Mesendoderm (in vitro differentiated cells): ENCODE results near the gene TMEM198.

Experiments
- DNase-seq: peaks from one replicate; pipeline ENCODE4 v3.0.0; 2013
- H2AK5ac ChIP-seq: 2 replicates; pipeline ENCODE4 v1.6.1; 2013; ENCODE audit warnings: low read length, inconsistent platforms
- H2BK120ac ChIP-seq: 2 replicates; pipeline ENCODE4 v1.6.1; 2013; ENCODE audit warnings: low read depth, mild to moderate bottlenecking, low read length, moderate library complexity, mixed read lengths
- H2BK15ac ChIP-seq: replicated peaks from 2 replicates; pipeline ENCODE4 v1.6.1; 2013; ENCODE audit warnings: low read depth, mild to moderate bottlenecking, moderate library complexity
- H2BK5ac ChIP-seq: 2 replicates; pipeline ENCODE4 v1.6.1; 2013; ENCODE audit warnings: low read length, inconsistent platforms
- H3K18ac ChIP-seq: 2 replicates; pipeline ENCODE4 v1.6.1; 2013; ENCODE audit warnings: mild to moderate bottlenecking, low read length, mixed read lengths
- H3K23ac ChIP-seq: one replicate; pipeline ENCODE4 v1.6.1; 2013; ENCODE audit warnings: low read length
- H3K27ac ChIP-seq: 2 replicates; pipeline ENCODE4 v1.5.1; 2013; ENCODE audit warnings: low read depth, mild to moderate bottlenecking, inconsistent platforms, low read length, moderate library complexity
- H3K27me3 ChIP-seq: 2 replicates; pipeline ENCODE4 v1.6.1; 2013; ENCODE audit warnings: low read length, control low read depth, mild to moderate bottlenecking, inconsistent platforms; ENCODE audit not compliant: insufficient read depth, poor library complexity
- H3K36me3 ChIP-seq: 2 replicates; pipeline ENCODE4 v1.6.1; 2013; ENCODE audit warnings: low read length, inconsistent platforms; ENCODE audit not compliant: control insufficient read depth, insufficient read depth
- H3K4ac ChIP-seq: one replicate; pipeline ENCODE4 v1.6.1; 2013; ENCODE audit warnings: low read depth, mild to moderate bottlenecking, low read length, moderate library complexity
- H3K4me1 ChIP-seq: 2 replicates; pipeline ENCODE4 v1.6.1; 2013; ENCODE audit warnings: low read depth, low read length, inconsistent platforms; ENCODE audit not compliant: control insufficient read depth
- H3K4me2 ChIP-seq: 2 replicates; pipeline ENCODE4 v1.6.1; 2013; ENCODE audit warnings: low read length
- H3K4me3 ChIP-seq: 2 replicates; pipeline ENCODE4 v1.5.1; 2013; ENCODE audit warnings: mild to moderate bottlenecking, low read length
- H3K56ac ChIP-seq: one replicate; pipeline ENCODE4 v1.6.1; 2013; ENCODE audit warnings: low read length
- H3K79me1 ChIP-seq: 2 replicates; pipeline ENCODE4 v1.6.1; 2013; ENCODE audit warnings: low read length, inconsistent platforms
- H3K79me2 ChIP-seq: 2 replicates; pipeline ENCODE4 v1.6.1; 2013; ENCODE audit warnings: mild to moderate bottlenecking, low read length; ENCODE audit not compliant: control insufficient read depth, insufficient read depth
- H3K9ac ChIP-seq: 2 replicates; pipeline ENCODE4 v1.6.1; 2013; ENCODE audit warnings: low read length, inconsistent platforms
- H4K5ac ChIP-seq: one replicate; pipeline ENCODE4 v1.6.1; 2013; ENCODE audit warnings: low read length
- H4K8ac ChIP-seq: one replicate; pipeline ENCODE4 v1.6.1; 2013; ENCODE audit warnings: low read depth, mild to moderate bottlenecking, control low read depth, low read length, moderate library complexity
- WGBS: extraction: QIAGEN DNeasy Blood & Tissue Kit; methylation state at CpG from one replicate; pipeline ENCODE4 v1.1.7; 2013; ENCODE audit warnings: low lambda C conversion rate, missing lambda C conversion rate; ENCODE audit not compliant: insufficient coverage; ENCODE audit errors: extremely low coverage; 5-methylcytosine and 5-hydroxymethylcytosine counted together

TMEM198 gene

DNA sequence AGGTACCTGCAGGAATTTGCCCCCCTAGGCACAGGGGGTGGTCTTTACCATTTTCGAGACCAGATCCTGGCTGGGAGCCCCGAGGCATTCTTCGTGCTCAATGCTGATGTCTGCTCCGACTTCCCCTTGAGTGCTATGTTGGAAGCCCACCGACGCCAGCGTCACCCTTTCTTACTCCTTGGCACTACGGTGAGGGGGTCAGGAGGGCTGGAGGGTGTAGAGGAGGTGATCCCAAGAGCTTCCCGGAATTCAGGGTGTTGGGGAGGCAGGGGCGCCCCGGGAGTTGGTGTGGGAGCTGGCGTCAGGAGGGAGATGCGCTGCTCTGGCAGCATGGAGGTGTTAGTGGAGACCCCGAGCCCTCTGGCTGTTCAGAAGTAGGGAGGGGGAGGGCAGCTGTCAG is 42.0 kb upstream of the TMEM198 start:
- WGBS = no CpG with 5 or more reads among the region's 14 CpGs
- no peaks in the 10 kb centered on the region for H3K36me3 ChIP-seq
- H3K79me1 ChIP-seq = peaks cover 2% of the 10 kb centered on the region
- no peak overlapping the region for H3K27ac ChIP-seq
- no peak overlapping the region for H4K8ac ChIP-seq
- no peak overlapping the region for H3K18ac ChIP-seq
- no peaks in the 10 kb centered on the region for H3K79me2 ChIP-seq
- no peak overlapping the region for H2BK120ac ChIP-seq
- no peak overlapping the region for H3K23ac ChIP-seq
- peaks cover 17% of the 10 kb centered on the region for H3K4me1 ChIP-seq
- H2BK15ac ChIP-seq = no peak overlapping the region
- H2AK5ac ChIP-seq = no peak overlapping the region
- no peak overlapping the region for H4K5ac ChIP-seq
- H3K4me2 ChIP-seq = no peak overlapping the region
- no peak overlapping the region for H3K56ac ChIP-seq
- DNase-seq = no peak
- H3K27me3 ChIP-seq = peaks cover 8% of the 10 kb centered on the region
- H3K9ac ChIP-seq = no peak overlapping the region
- H2BK5ac ChIP-seq = no peak overlapping the region
- no peak overlapping the region for H3K4ac ChIP-seq
- H3K4me3 ChIP-seq = no peak overlapping the region

DNA sequence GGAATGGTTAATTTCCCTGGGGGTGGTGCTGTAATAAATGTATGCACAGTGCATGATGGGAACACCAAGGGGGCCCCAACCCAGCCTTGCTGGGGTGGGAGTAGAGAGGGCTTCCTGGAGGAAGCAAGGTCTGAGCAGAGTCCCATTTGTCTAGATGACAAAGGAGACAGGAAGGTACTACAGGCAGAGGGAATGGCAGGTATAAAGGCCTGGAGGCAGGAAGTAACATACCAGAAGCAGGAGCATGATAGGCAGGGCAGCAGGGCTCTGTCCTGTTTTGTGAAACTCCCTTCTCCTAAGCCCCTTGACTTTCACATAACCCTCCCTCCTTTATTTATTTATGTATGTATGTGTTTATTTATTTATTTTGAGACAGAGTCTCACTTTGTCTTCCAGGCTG is 41.2 kb upstream of the TMEM198 start:
- Histone ChIP-seq H3K9ac (no peak overlapping the region), H4K8ac (no peak overlapping the region), H3K27me3 (peaks cover under 1% of the 10 kb centered on the region), H3K36me3 (no peaks in the 10 kb centered on the region), H2AK5ac (no peak overlapping the region), H2BK120ac (no peak overlapping the region), H3K4me2 (no peak overlapping the region), H2BK5ac (no peak overlapping the region), H3K79me1 (peaks cover 2% of the 10 kb centered on the region), H3K23ac (no peak overlapping the region), H3K4ac (no peak overlapping the region), H3K27ac (no peak overlapping the region), H2BK15ac (no peak overlapping the region), H3K4me3 (no peak overlapping the region), H3K79me2 (no peaks in the 10 kb centered on the region), H3K4me1 (peaks cover 18% of the 10 kb centered on the region), H4K5ac (no peak overlapping the region), H3K18ac (no peak overlapping the region), H3K56ac (no peak overlapping the region)
- DNase-seq = peak; percentile 47

DNA sequence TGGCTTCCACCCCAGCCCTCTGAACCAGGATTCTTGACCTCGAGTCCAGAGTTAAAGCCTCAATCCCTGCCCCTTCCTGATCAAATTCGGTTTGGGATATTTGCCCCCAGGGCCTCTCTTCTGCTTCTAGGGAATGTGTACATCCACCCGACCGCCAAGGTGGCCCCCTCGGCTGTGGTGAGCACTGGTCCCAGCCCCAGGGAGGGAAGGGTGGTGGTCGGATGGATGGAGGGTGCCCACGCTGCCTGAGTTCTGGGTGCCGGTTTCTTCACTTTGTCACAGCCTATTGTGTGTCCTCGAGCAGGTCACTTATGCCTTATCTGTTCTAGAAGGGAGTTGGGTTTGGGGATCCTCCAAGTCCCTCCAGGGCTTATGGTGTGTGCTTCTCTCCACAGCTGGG is 38.2 kb upstream of the TMEM198 start:
- Histone ChIP-seq H3K79me2 (no peaks in the 10 kb centered on the region), H3K23ac (no peak overlapping the region), H3K18ac (no peak overlapping the region), H3K4ac (no peak overlapping the region), H3K4me2 (no peak overlapping the region), H2BK15ac (no peak overlapping the region), H2BK120ac (no peak overlapping the region), H3K27ac (no peak overlapping the region), H4K8ac (no peak overlapping the region), H3K4me1 (peaks cover 5% of the 10 kb centered on the region), H3K27me3 (no peaks in the 10 kb centered on the region), H2AK5ac (no peak overlapping the region), H3K56ac (no peak overlapping the region), H3K9ac (no peak overlapping the region), H2BK5ac (no peak overlapping the region), H3K79me1 (no peaks in the 10 kb centered on the region), H3K36me3 (no peaks in the 10 kb centered on the region), H4K5ac (no peak overlapping the region), H3K4me3 (no peak overlapping the region)
- DNase-seq = no peak
- no CpG with 5 or more reads among the region's 9 CpGs for WGBS

DNA sequence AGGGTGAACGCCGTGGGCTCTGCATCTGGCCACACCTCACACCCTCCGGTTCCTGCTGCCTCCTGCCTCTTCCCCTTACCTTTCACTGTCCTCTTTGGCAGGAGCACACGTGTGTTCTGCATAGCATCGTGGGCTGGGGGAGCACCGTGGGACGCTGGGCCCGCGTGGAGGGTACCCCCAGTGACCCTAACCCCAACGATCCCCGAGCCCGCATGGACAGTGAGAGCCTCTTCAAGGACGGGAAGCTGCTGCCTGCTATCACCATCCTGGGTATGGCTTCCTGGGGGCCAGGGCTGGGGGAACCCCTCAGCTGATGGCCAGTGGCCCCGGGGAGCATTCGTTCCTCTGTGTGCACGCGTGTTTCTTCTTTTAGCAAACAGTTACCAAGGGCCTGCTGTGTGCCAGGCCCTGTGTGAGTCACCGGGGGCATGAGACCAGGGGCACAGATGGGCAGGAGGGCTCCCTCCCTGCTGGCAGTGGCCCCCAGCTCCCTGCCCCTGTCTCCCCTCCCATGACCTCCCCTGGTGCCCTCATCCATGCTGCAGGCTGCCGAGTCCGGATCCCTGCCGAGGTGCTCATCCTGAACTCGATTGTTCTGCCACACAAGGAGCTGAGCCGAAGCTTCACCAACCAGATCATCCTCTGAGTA is 37.6 kb upstream of the TMEM198 start:
- Histone ChIP-seq H3K56ac (peak overlapping the region; percentile 67), H3K27ac (no peak overlapping the region), H3K4me1 (peaks cover 5% of the 10 kb centered on the region), H3K36me3 (no peaks in the 10 kb centered on the region), H2BK120ac (no peak overlapping the region), H3K4me2 (no peak overlapping the region), H3K9ac (peak overlapping the region; percentile 40), H2AK5ac (no peak overlapping the region), H3K27me3 (peaks cover 2% of the 10 kb centered on the region), H3K23ac (no peak overlapping the region), H2BK5ac (no peak overlapping the region), H4K8ac (no peak overlapping the region), H3K79me2 (no peaks in the 10 kb centered on the region), H2BK15ac (no peak overlapping the region), H3K4ac (no peak overlapping the region), H3K79me1 (no peaks in the 10 kb centered on the region), H3K4me3 (no peak overlapping the region), H3K18ac (no peak overlapping the region), H4K5ac (no peak overlapping the region)
- WGBS = no CpG with 5 or more reads among the region's 23 CpGs
- DNase-seq = no peak

DNA sequence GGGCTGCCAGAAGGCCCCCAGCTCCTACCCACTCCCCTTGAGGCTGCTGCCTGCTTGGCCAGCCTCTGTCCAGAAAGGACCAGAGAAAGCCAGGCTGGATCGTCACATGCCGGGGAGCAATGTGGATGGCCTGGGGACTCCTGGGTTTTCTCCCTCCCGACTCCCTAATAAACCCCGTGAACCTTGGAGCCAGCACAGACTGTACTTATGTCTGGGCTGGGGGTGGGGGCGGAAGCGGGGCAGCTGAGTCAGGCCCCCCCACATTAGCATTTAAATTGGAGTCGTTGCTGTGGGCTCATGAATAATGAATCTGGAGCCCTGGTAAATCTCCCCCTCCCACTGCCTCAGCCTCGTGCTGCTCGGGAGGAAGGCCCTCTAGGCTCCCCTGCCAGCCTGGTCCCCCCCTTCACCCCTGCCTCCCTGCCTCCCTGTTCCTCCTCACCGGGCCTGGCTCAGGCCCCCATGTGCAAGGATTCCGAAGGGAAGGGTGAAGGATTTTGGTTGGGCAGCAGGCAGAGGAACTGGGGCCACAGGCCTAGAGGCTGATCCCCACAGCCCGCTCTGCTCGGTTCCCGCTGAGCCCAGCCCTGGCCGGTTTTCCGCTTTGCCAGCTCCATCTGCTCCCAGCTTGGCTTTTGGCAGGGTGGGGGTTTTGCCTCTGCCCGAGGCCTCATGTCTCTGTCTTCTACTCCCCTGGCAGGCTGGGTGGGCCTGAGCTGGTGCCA is 36.9 kb upstream of the TMEM198 start:
- peaks cover 7% of the 10 kb centered on the region for H3K27me3 ChIP-seq
- H3K27ac ChIP-seq = no peak overlapping the region
- H2BK120ac ChIP-seq = no peak overlapping the region
- H3K4me1 ChIP-seq = peaks cover 5% of the 10 kb centered on the region
- H3K18ac ChIP-seq = no peak overlapping the region
- no CpG with 5 or more reads among the region's 17 CpGs for WGBS
- H3K23ac ChIP-seq = no peak overlapping the region
- no peaks in the 10 kb centered on the region for H3K79me1 ChIP-seq
- no peak overlapping the region for H4K8ac ChIP-seq
- no peak overlapping the region for H2BK5ac ChIP-seq
- no peak overlapping the region for H3K4me2 ChIP-seq
- no peak overlapping the region for H2BK15ac ChIP-seq
- H3K36me3 ChIP-seq = no peaks in the 10 kb centered on the region
- H3K56ac ChIP-seq = peak overlapping the region; percentile 67
- H2AK5ac ChIP-seq = no peak overlapping the region
- peak overlapping the region; percentile 48 for H3K9ac ChIP-seq
- H4K5ac ChIP-seq = no peak overlapping the region
- H3K4ac ChIP-seq = no peak overlapping the region
- H3K79me2 ChIP-seq = no peaks in the 10 kb centered on the region
- no peak for DNase-seq
- no peak overlapping the region for H3K4me3 ChIP-seq
